ENCODE data around the gene SPATA3. TPM values are rescaled to one million over a fixed set of nuclear protein-coding genes. Genes with fewer than 3 reads are reported as not detected.

Gene SPATA3
- total and polyA plus RNA-seq, 2 experiments from 2014 or later: not detected

DNA sequence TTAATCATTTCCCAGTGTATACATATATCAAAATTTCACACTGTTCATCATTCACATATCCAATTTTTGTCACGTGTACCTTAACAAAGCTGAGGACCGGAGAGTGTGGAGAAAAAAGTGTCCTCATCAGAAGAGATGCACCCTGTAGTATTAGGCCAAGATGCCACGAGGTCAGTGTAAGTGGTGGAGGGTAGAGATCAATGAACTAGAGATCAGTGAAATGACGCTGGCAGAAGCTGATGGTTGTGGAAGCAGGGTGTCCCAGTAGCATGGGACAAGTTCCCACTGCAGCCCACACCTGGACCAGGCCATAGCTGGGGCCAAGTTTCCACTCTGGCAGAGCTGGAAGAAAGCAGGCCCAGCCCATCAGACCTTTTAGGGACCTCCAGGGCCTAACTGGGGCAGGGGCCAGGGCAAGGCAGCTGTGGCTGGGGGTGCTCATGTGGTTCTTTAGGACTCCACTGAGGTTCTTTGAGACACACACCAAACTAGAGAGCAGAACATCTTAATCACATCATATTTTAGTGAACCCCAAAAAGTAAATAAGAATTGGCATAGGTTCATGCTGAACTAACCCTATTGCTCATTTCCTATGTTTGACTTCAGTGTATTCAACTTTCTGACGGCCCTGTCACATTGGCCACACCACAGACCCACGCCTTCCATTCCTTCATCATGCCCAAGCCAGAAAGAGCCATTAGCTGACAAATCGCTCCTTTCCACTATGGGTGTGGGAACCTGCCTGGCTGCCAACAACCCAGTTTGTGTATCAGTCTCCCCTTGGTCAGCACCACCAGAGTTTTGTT, 49.3 kb upstream of the SPATA3 start:
- no peak overlapping the region for H3K27ac ChIP-seq (ENCODE audit: low read depth)
- H3K27me3 ChIP-seq (ENCODE audit: insufficient read depth): no peaks in the 10 kb centered on the region
- H3K4me1 Mint-ChIP-seq: no peaks in the 10 kb centered on the region; the same call in 2 of the 3 replicates
- H3K9me2 ChIP-seq (ENCODE audit: insufficient read depth): no peaks in the 10 kb centered on the region
- H3K9me3 Mint-ChIP-seq: no peaks in the 10 kb centered on the region; the same call in 2 of the 3 replicates
- H3K36me3 Mint-ChIP-seq (ENCODE audit: low read depth): no peaks in the 10 kb centered on the region; the same call in 2 of the 3 replicates
- no peak for DNase-seq (ENCODE audit: low spot score)
- TF ChIP-seq ZNF331 (CRISPR knock-in tag; IDR thresholded peaks at IDR 0.05; ENCODE audit: low read depth) (no peak), ETS1 (IDR thresholded peaks at IDR 0.05) (no peak), NANOG (IDR thresholded peaks at IDR 0.05; ENCODE audit: borderline replicate concordance) (no peak), EZH2phosphoT487 (IDR thresholded peaks at IDR 0.05; ENCODE audit: unreplicated experiment) (no peak), REST (IDR thresholded peaks at IDR 0.05; ENCODE audit: unreplicated experiment) (no peak), ZNF462 (CRISPR knock-in tag; IDR thresholded peaks at IDR 0.05) (no peak), JUNB (IDR thresholded peaks at IDR 0.05; ENCODE audit: unreplicated experiment) (no peak), POLR2AphosphoS5 (IDR thresholded peaks at IDR 0.05; ENCODE audit: low read depth) (no peak), EZH2 (IDR thresholded peaks at IDR 0.05; ENCODE audit: low read depth, unreplicated experiment) (no peak), CREB1 (CRISPR knock-in tag; IDR thresholded peaks at IDR 0.05; ENCODE audit: low read depth) (no peak)
- no peak overlapping the region for H3K4me3 Mint-ChIP-seq
- H3F3A ChIP-seq (replicated peaks; ENCODE audit: low read depth): no peaks in the 10 kb centered on the region
- H2AFZ ChIP-seq: peak overlapping the region; percentile 72; the same call in 1 of the 2 replicates
- ATAC-seq: no peak
- H3K27me3 Mint-ChIP-seq (ENCODE audit: insufficient read depth, low read depth, poor library complexity): peaks cover 9% of the 10 kb centered on the region
- H3K4me1 ChIP-seq (ENCODE audit: insufficient read depth): no peaks in the 10 kb centered on the region
- no peak overlapping the region for H3K4me2 ChIP-seq
- no peak overlapping the region for H3K27ac Mint-ChIP-seq
- no peaks in the 10 kb centered on the region for H4K20me1 ChIP-seq (replicated peaks; ENCODE audit: insufficient read depth)
- H3K79me2 ChIP-seq (replicated peaks; ENCODE audit: insufficient read depth): no peaks in the 10 kb centered on the region
- no peaks in the 10 kb centered on the region for H3K36me3 ChIP-seq (ENCODE audit: insufficient read depth)
- H3K4me3 ChIP-seq: no peak overlapping the region
